Central memory CD8-positive, alpha-beta T cell (primary cell): ENCODE measurements around the gene ABHD4.

Source experiments
- ATAC-seq: fragments of 150-1000 bp; cut with Tn5 transposase; replicated peaks from 2 replicates; pipeline ENCODE4 v1.10.0; 2022; ENCODE audit warnings: mild to moderate bottlenecking, moderate FRiP score, moderate number of reproducible peaks; ENCODE audit not compliant: poor library complexity, severe bottlenecking; ENCODE audit errors: extremely low read depth
- DNase-seq, 2 donors: peaks; one replicate each; pipeline ENCODE4 v3.0.0; 2021; ENCODE audit warnings: low spot score in 2 of 2
- H3K27ac Mint-ChIP-seq: one replicate; pipeline ENCODE4 v1.8.0; 2022; ENCODE audit warnings: low read depth, mild to moderate bottlenecking, moderate library complexity, mixed read lengths
- H3K27me3 Mint-ChIP-seq: one replicate; pipeline ENCODE4 v1.8.0; 2022; ENCODE audit warnings: mixed read lengths
- H3K36me3 Mint-ChIP-seq: one replicate; pipeline ENCODE4 v1.8.0; 2022; ENCODE audit warnings: mild to moderate bottlenecking, moderate library complexity, mixed read lengths; ENCODE audit not compliant: insufficient read depth
- H3K4me1 Mint-ChIP-seq: one replicate; pipeline ENCODE4 v1.8.0; 2022; ENCODE audit warnings: mixed read lengths
- H3K4me3 Mint-ChIP-seq: one replicate; pipeline ENCODE4 v1.8.0; 2022; ENCODE audit warnings: mild to moderate bottlenecking, moderate library complexity, mixed read lengths
- H3K9me3 Mint-ChIP-seq: one replicate; pipeline ENCODE4 v1.8.0; 2022; ENCODE audit warnings: mixed read lengths

The ABHD4 gene

GRCh38 chr14:22556021-22556989 is 41.8 kb upstream of the ABHD4 start:
- peaks cover 9% of the 10 kb centered on the region for H3K27me3 Mint-ChIP-seq
- H3K27ac Mint-ChIP-seq = peak overlapping the region; percentile 100
- H3K9me3 Mint-ChIP-seq = no peaks in the 10 kb centered on the region
- ATAC-seq = peak; percentile 80
- peak; percentile 89 to 99 for DNase-seq
- H3K4me3 Mint-ChIP-seq = peak overlapping the region; percentile 84
- H3K36me3 Mint-ChIP-seq = peaks cover 64% of the 10 kb centered on the region
- H3K4me1 Mint-ChIP-seq = peaks cover 95% of the 10 kb centered on the region

- Mint-ChIP-seq H3K4me3 (peak overlapping the region; percentile 84), H3K4me1 (peaks cover 95% of the 10 kb centered on the region), H3K27ac (peak overlapping the region; percentile 100), H3K36me3 (peaks cover 63% of the 10 kb centered on the region), H3K27me3 (peaks cover 9% of the 10 kb centered on the region), H3K9me3 (no peaks in the 10 kb centered on the region)
- ATAC-seq (peak; percentile 8), DNase-seq (peak; percentile 87 to 95)
These were observed 41.0 kb upstream of the ABHD4 start for GRCh38 chr14:22556990-22557623.

GRCh38 chr14:22557846-22558220 is 40.3 kb upstream of the ABHD4 start:
- Mint-ChIP-seq H3K4me3 (peak overlapping the region; percentile 84), H3K27ac (peak overlapping the region; percentile 100), H3K4me1 (peaks cover 95% of the 10 kb centered on the region), H3K9me3 (no peaks in the 10 kb centered on the region), H3K36me3 (peaks cover 57% of the 10 kb centered on the region), H3K27me3 (peaks cover 9% of the 10 kb centered on the region)
- DNase-seq = no peak
- no peak for ATAC-seq

- Mint-ChIP-seq H3K27me3 (peaks cover 9% of the 10 kb centered on the region), H3K4me1 (peaks cover 92% of the 10 kb centered on the region), H3K36me3 (peaks cover 54% of the 10 kb centered on the region), H3K27ac (peak overlapping the region; percentile 100), H3K9me3 (no peaks in the 10 kb centered on the region), H3K4me3 (peak overlapping the region; percentile 84)
- DNase-seq (no peak), ATAC-seq (no peak)
These were observed 39.7 kb upstream of the ABHD4 start for GRCh38 chr14:22558221-22558913.

- Mint-ChIP-seq H3K9me3 (no peaks in the 10 kb centered on the region), H3K27me3 (peaks cover 9% of the 10 kb centered on the region), H3K36me3 (peaks cover 49% of the 10 kb centered on the region), H3K27ac (peak overlapping the region; percentile 100), H3K4me3 (peak overlapping the region; percentile 84), H3K4me1 (peaks cover 87% of the 10 kb centered on the region)
- DNase-seq (no peak), ATAC-seq (no peak)
These were observed 39.1 kb upstream of the ABHD4 start for GRCh38 chr14:22559041-22559440.

GRCh38 chr14:22560662-22561365 is 37.3 kb upstream of the ABHD4 start:
- peak overlapping the region; percentile 88 for H3K27ac Mint-ChIP-seq
- ATAC-seq (no peak), DNase-seq (no peak)
- H3K27me3 Mint-ChIP-seq = peaks cover 9% of the 10 kb centered on the region
- H3K36me3 Mint-ChIP-seq = peaks cover 41% of the 10 kb centered on the region
- peak overlapping the region; percentile 62 for H3K4me3 Mint-ChIP-seq
- H3K4me1 Mint-ChIP-seq = peaks cover 90% of the 10 kb centered on the region
- H3K9me3 Mint-ChIP-seq = no peaks in the 10 kb centered on the region

- no peak for ATAC-seq
- DNase-seq = no peak
- Mint-ChIP-seq H3K9me3 (no peaks in the 10 kb centered on the region), H3K36me3 (peaks cover 36% of the 10 kb centered on the region), H3K27ac (peak overlapping the region; percentile 88), H3K4me3 (peak overlapping the region; percentile 62), H3K27me3 (peaks cover 4% of the 10 kb centered on the region), H3K4me1 (peaks cover 89% of the 10 kb centered on the region)
These were observed 36.8 kb upstream of the ABHD4 start for GRCh38 chr14:22561366-22561660.

- Mint-ChIP-seq H3K4me1 (peaks cover 86% of the 10 kb centered on the region), H3K4me3 (peak overlapping the region; percentile 62), H3K27me3 (no peaks in the 10 kb centered on the region), H3K9me3 (no peaks in the 10 kb centered on the region), H3K27ac (peak overlapping the region; percentile 88), H3K36me3 (peaks cover 30% of the 10 kb centered on the region)
- peak in 1 of 2 donors; percentile 85 for DNase-seq
- ATAC-seq = peak; percentile 79
These were observed 36.2 kb upstream of the ABHD4 start for GRCh38 chr14:22561661-22562579.

- Mint-ChIP-seq H3K9me3 (no peaks in the 10 kb centered on the region), H3K4me1 (peaks cover 86% of the 10 kb centered on the region), H3K27me3 (no peaks in the 10 kb centered on the region), H3K27ac (peak overlapping the region; percentile 91), H3K4me3 (peak overlapping the region; percentile 62), H3K36me3 (peaks cover 18% of the 10 kb centered on the region)
- ATAC-seq (no peak), DNase-seq (no peak)
These were observed 34.1 kb upstream of the ABHD4 start for GRCh38 chr14:22563987-22564386.

- DNase-seq (no peak), ATAC-seq (no peak)
- Mint-ChIP-seq H3K9me3 (no peaks in the 10 kb centered on the region), H3K4me3 (peak overlapping the region; percentile 62), H3K27ac (peak overlapping the region; percentile 91), H3K36me3 (peaks cover 19% of the 10 kb centered on the region), H3K4me1 (peaks cover 86% of the 10 kb centered on the region), H3K27me3 (no peaks in the 10 kb centered on the region)
These were observed 33.6 kb upstream of the ABHD4 start for GRCh38 chr14:22564463-22564862.

GRCh38 chr14:22565391-22565945 is 32.6 kb upstream of the ABHD4 start:
- H3K9me3 Mint-ChIP-seq = no peaks in the 10 kb centered on the region
- ATAC-seq (no peak), DNase-seq (no peak)
- H3K4me1 Mint-ChIP-seq = peaks cover 80% of the 10 kb centered on the region
- peak overlapping the region; percentile 91 for H3K27ac Mint-ChIP-seq
- no peaks in the 10 kb centered on the region for H3K27me3 Mint-ChIP-seq
- H3K4me3 Mint-ChIP-seq = peak overlapping the region; percentile 62
- H3K36me3 Mint-ChIP-seq = peaks cover 20% of the 10 kb centered on the region
